Thyroid gland (tissue), 4 donors: ENCODE measurements around the gene GALNT9.

ENCODE experiments used
- CTCF ChIP-seq, 6 experiments: fragments of 200-600 bp in 3 of 6; fragments of 450-650 bp in 3 of 6; sonication (generic) in 3 of 6; IDR thresholded peaks; one replicate each; pipeline ENCODE4 v1.5.1; 2016 to 2019; ENCODE audit warnings: antibody characterized with exemption in 6 of 6, mild to moderate bottlenecking in 2 of 6, inconsistent platforms in 1 of 6, moderate library complexity in 1 of 6
- POLR2A ChIP-seq, 2 donors: fragments of 450-650 bp; IDR thresholded peaks; one replicate each; pipeline ENCODE4 v1.6.1; 2017; ENCODE audit warnings: antibody characterized with exemption in 2 of 2, mild to moderate bottlenecking in 2 of 2, moderate library complexity in 1 of 2

- no peak for TF ChIP-seq CTCF (IDR thresholded peaks at IDR 0.05)
- TF ChIP-seq POLR2A (IDR thresholded peaks at IDR 0.05), result no peak
Observed at GRCh38 chr12:132335179-132335756, 5.9 kb upstream of the GALNT9 start.
